ENCODE data around the gene RAB11FIP4.
"Not testable (repeated sequence)": the region's sequence is repeated elsewhere in the genome, so short reads cannot be mapped to it uniquely, and the experiment has no call there.

Gene RAB11FIP4

GRCh38 chr17:31433811-31434726 lies 42.6 kb downstream of the RAB11FIP4 start:
- no peak for DNase-seq

GRCh38 chr17:31434727-31435050 lies 43.2 kb downstream of the RAB11FIP4 start:
- no peak for DNase-seq

GRCh38 chr17:31435581-31435980 lies 44.1 kb downstream of the RAB11FIP4 start:
- DNase-seq, result no peak

- no peak for DNase-seq
Observed at GRCh38 chr17:31437720-31438400, 46.4 kb downstream of the RAB11FIP4 start.

GRCh38 chr17:31439716-31440115 lies 48.2 kb downstream of the RAB11FIP4 start:
- no peak for DNase-seq

- DNase-seq, result no peak
Observed at GRCh38 chr17:31442276-31442675, 50.8 kb downstream of the RAB11FIP4 start.

GRCh38 chr17:31442856-31443255 lies 51.4 kb downstream of the RAB11FIP4 start:
- not testable (repeated sequence) for DNase-seq

- no peak for DNase-seq
Observed at GRCh38 chr17:31443386-31443785, 51.9 kb downstream of the RAB11FIP4 start.

GRCh38 chr17:31444026-31444425 lies 52.6 kb downstream of the RAB11FIP4 start:
- no peak for DNase-seq

- no peak for DNase-seq
Observed at GRCh38 chr17:31446195-31446967, 54.9 kb downstream of the RAB11FIP4 start.

GRCh38 chr17:31448467-31449077 lies 57.1 kb downstream of the RAB11FIP4 start:
- no peak for DNase-seq

- no peak for DNase-seq
Observed at GRCh38 chr17:31449111-31449510, 57.6 kb downstream of the RAB11FIP4 start.

GRCh38 chr17:31449746-31450145 lies 58.3 kb downstream of the RAB11FIP4 start:
- no peak for DNase-seq

GRCh38 chr17:31452101-31452500 lies 60.6 kb downstream of the RAB11FIP4 start:
- DNase-seq, result no peak

- no peak for DNase-seq
Observed at GRCh38 chr17:31452561-31453110, 61.2 kb downstream of the RAB11FIP4 start.

- no peak for DNase-seq
Observed at GRCh38 chr17:31453896-31454295, 62.4 kb downstream of the RAB11FIP4 start.

GRCh38 chr17:31456814-31457213 lies 65.3 kb downstream of the RAB11FIP4 start:
- DNase-seq, result no peak

GRCh38 chr17:31457391-31458234 lies 66.1 kb downstream of the RAB11FIP4 start:
- DNase-seq, result no peak

- no peak for DNase-seq
Observed at GRCh38 chr17:31458829-31459228, 67.4 kb downstream of the RAB11FIP4 start.

GRCh38 chr17:31459716-31460115 lies 68.2 kb downstream of the RAB11FIP4 start:
- no peak for DNase-seq

- no peak for DNase-seq
Observed at GRCh38 chr17:31460226-31460721, 68.8 kb downstream of the RAB11FIP4 start.

All from activated T-cell treated with anti-CD3 and anti-CD28 coated beads, Interleukin-2, amount 50 U/mL, for 1 hour (primary cell).